Neutrophil (primary cell): Measurements from ENCODE around the gene TBC1D12.
A peak's percentile ranks its signal among the peaks of the same experiment; 100 is the strongest.

Experiments
- H3K27ac ChIP-seq: fragments of 200-600 bp; sonication (generic); 2 replicates; pipeline ENCODE4 v1.5.1; 2016; ENCODE audit warnings: mild to moderate bottlenecking, moderate library complexity
- H3K27me3 ChIP-seq: fragments of 200-600 bp; sonication (generic); 2 replicates; pipeline ENCODE4 v1.6.0; 2016; ENCODE audit warnings: mild to moderate bottlenecking
- H3K36me3 ChIP-seq: fragments of 200-600 bp; sonication (generic); 2 replicates; pipeline ENCODE4 v1.5.1; 2017
- H3K4me1 ChIP-seq, 2 experiments: fragments of 200-600 bp in 1 of 2; sonication (generic) in 1 of 2; 1 replicate in 1 of 2; 2 replicates in 1 of 2; pipeline versions ENCODE4 v1.5.1 to v1.6.1; 2013 to 2016; ENCODE audit warnings: low read depth in 1 of 2, low read length in 1 of 2, mild to moderate bottlenecking in 1 of 2, moderate library complexity in 1 of 2; ENCODE audit not compliant: control insufficient read depth in 1 of 2, insufficient read depth in 1 of 2
- H3K4me3 ChIP-seq, 2 experiments: fragments of 200-600 bp in 1 of 2; sonication (generic) in 1 of 2; 1 replicate in 1 of 2; 2 replicates in 1 of 2; pipeline ENCODE4 v1.5.1; 2013 to 2016; ENCODE audit warnings: low read depth in 1 of 2, low read length in 1 of 2, mild to moderate bottlenecking in 1 of 2, moderate library complexity in 1 of 2
- H3K9me3 ChIP-seq: fragments of 200-600 bp; sonication (generic); 2 replicates; pipeline ENCODE4 v1.5.1; 2016
- CTCF ChIP-seq: fragments of 200-600 bp; sonication (generic); IDR thresholded peaks from 2 replicates; pipeline ENCODE4 v1.5.1; 2016; ENCODE audit warnings: antibody characterized with exemption

Gene TBC1D12

GRCh38 chr10:94402204-94402842 lies at the start of gene TBC1D12:
TSS of gene TBC1D12 (plus strand) at chr10:94402541. CDS start at chr10:94402614, 73 bp downstream.
- H3K4me3 ChIP-seq = peak within 1 kb of the TSS; percentile 44 to 48
- no peak within 1 kb of the TSS for H3K27ac ChIP-seq
- TF ChIP-seq CTCF = no peak
- H3K4me1 ChIP-seq = peaks cover 5 to 19% of the 10 kb centered on the region in 2 experiments
- no peaks in the 10 kb centered on the region for H3K36me3 ChIP-seq
- no peaks in the 10 kb centered on the region for H3K9me3 ChIP-seq
- peaks cover 100% of the 10 kb centered on the region for H3K27me3 ChIP-seq

GRCh38 chr10:94353336-94353735 lies 49.0 kb upstream of the TBC1D12 start:
- Histone ChIP-seq H3K27ac (no peak overlapping the region), H3K9me3 (no peaks in the 10 kb centered on the region), H3K4me1 (no peaks in the 10 kb centered on the region), H3K4me3 (no peak overlapping the region), H3K27me3 (no peaks in the 10 kb centered on the region), H3K36me3 (peaks cover 11% of the 10 kb centered on the region)
- no peak for TF ChIP-seq CTCF

- Histone ChIP-seq H3K9me3 (no peaks in the 10 kb centered on the region), H3K27me3 (no peaks in the 10 kb centered on the region), H3K4me3 (no peak overlapping the region), H3K36me3 (peaks cover 7% of the 10 kb centered on the region), H3K27ac (no peak overlapping the region), H3K4me1 (no peaks in the 10 kb centered on the region)
- TF ChIP-seq CTCF = no peak
Measured at GRCh38 chr10:94355841-94356240, 46.5 kb upstream of the TBC1D12 start.

- H3K27me3 ChIP-seq = no peaks in the 10 kb centered on the region
- no peak for TF ChIP-seq CTCF
- peaks cover 7% of the 10 kb centered on the region for H3K36me3 ChIP-seq
- peaks cover 4 to 5% of the 10 kb centered on the region in 2 experiments for H3K4me1 ChIP-seq
- no peak overlapping the region for H3K4me3 ChIP-seq
- H3K27ac ChIP-seq = no peak overlapping the region
- H3K9me3 ChIP-seq = no peaks in the 10 kb centered on the region
Measured at GRCh38 chr10:94357193-94357592, 45.1 kb upstream of the TBC1D12 start.

- Histone ChIP-seq H3K27me3 (peaks cover 3% of the 10 kb centered on the region), H3K4me3 (no peak overlapping the region), H3K9me3 (no peaks in the 10 kb centered on the region), H3K4me1 (peaks cover 11 to 16% of the 10 kb centered on the region in 2 experiments), H3K36me3 (peaks cover 7% of the 10 kb centered on the region), H3K27ac (no peak overlapping the region)
- TF ChIP-seq CTCF = no peak
Measured at GRCh38 chr10:94358480-94358879, 43.9 kb upstream of the TBC1D12 start.
